ENCODE data around the gene HEATR1.

Gene HEATR1

DNA sequence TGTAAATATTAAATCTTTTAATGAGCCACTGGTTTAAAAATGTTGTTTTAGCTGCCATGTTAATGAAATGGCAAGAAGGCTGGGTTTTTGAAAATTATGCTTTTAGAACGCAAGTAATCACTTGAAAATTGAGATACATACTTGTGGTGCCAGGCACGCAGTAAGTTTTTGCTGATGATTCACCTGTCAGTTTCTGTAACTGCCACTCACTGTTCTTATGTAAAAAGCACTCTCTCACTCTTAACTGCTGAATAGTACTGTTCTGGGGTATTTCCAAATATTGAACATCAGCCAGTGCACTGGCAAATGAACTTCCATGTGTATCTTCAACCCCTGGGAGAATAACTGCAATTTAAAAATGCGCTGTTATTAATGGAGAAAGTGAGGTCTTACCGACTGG lies 62.6 kb downstream of the HEATR1 start:
- DNase-seq (ENCODE audit: low read depth) = no peak

DNA sequence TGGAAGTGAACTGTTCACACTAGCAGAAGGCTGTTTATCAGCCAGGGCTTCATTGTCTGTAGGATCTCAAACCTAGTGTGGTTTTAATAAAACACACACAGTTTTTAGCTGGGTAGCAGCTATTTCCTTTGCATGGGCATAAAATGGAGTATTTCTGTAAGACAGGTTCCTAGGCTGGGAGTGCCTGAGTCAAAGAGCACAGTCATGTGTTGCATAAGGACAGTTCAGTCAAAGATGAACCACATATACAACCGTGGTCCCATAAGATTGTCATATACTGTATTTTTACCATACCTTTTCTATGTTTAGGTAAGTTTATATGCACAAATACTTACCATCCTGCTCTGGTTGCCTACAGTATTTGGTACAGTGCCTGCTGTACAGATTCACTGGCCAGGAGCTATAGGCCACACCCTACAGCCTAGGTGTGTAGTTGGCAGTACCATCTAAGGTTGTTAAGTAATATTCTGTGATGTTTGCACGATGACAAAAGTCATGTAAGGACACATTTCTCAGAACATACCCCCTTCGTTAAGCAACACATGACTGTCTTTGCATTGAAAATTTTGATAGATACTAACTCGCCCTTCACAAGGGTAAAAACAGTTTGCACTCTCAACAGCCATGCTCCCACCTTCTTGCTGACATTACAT lies 63.4 kb downstream of the HEATR1 start:
- DNase-seq (ENCODE audit: low read depth) = no peak

DNA sequence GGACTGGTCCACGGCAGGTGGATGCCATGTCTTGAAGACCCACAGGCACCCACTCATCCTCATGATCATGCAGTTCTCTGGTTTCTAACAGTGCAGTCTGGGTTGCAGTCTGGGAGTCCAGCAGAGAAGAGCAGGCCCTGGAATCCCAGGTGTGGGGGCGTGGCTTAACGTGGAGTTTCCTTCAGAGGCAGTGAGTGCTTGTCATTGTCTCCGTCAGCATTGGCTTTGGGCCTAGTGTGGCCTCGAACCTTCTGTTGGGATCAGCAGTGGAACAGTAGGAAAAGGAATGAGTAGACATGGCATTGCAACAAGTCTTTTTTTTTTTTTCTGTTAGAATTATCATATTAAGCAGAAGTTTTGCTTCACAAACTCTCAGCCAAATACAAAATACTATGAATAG lies 67.8 kb downstream of the HEATR1 start:
- DNase-seq (ENCODE audit: low read depth) = no peak

DNA sequence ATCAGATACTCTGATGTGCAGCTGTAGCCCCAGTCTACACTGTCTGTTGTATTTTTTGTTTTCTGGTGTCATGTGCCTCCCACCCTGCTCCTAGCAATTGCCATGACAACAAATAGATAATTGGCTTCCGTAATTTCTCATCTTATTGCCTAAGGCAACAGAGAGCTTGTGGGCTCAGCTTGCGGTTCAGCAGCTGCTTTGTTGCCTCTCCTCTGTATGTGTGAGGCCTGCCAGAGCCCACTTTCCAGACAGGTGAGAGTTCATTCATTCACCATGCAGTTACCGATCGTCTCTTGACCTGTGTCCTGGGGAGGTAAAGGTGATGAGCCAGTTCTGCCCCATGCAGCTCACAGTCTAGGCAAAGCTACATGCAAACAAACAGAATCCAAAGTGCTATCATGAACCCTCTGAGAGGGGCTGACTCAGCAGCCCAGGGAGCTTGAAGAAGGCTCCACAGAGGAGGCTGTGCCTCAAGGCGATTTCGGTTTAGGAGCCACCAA lies 68.6 kb downstream of the HEATR1 start:
- DNase-seq (ENCODE audit: low read depth) = no peak

DNA sequence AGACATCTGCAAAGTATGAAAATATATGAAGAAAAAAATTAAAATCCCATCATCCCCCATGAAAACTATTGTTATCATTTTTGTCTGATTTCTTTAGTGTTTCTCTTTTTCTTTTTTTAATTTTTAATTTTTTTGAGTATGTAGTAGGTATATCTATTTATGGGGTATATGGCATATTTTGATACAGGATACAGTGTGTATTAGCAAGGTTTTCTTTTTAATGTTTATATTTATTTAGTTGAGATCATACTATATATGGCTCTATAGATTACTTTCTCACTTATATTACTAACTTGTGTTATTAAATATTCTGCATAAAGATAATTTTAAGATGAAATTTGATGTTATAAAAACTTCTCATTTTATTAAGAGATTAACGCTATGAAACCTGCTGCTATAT lies 69.1 kb downstream of the HEATR1 start:
- no peak for DNase-seq (ENCODE audit: low read depth)

DNA sequence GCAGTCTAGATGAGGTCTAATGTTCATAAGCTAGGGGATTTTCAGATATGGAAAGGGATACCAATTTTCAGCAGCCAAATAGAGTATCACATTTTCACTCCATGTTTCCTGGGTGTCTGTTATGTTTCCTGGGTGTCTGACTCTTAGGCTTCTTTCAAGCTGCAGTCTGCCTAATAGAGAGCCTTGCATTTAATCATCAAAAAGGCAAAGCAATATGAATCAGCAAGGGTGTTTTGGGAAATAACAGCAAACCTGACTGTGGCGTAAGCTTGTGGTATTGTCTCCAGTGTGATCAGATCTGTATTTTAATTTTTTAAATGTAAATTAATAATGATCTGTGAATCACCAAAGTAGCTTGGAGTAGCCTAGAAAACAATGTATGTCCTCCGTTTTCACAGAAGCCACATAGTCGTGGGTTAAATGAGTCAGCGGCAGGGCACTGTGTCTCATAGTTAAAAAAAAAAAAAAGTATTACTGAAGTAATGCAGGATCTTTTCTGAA lies 70.1 kb downstream of the HEATR1 start:
- DNase-seq (ENCODE audit: low read depth) = no peak

DNA sequence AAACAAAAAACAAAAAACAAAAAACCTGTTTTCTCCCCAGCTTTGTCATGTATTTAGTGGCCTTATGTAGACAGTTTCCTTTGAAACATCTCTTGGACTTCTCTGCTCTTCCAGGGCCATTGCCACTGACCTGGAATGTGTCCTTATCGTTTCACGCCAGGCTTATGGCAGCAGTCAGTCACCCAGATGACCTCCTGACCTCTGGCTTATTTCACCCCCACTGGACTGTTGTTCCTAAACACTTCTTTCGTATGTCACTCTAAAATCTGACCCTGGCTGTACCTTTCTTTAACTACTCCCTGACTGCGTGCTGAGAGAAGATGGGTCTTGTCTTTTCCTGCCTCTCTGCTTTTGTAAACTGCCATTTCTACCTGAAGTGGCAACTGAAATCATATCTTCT lies 71.5 kb downstream of the HEATR1 start:
- no peak for DNase-seq (ENCODE audit: low read depth)

DNA sequence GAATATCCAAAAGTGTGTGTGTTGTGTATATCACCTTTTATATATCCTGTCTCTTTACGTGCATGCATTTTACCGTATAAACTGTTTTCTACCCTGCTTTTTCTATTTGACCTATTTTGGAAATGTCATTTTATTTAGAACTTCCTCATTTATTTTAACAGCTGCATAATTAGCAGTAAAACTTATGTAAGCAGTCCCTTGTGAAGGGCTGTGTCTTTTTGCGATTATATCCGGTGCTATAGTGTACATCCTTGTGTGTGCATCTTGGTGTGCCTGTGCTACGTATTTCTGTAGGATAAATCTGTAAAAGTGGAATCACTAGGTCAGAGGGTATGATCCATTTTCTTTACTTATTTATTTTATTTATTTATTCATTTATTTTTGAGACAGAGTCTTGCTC lies 73.4 kb downstream of the HEATR1 start:
- DNase-seq (ENCODE audit: low read depth) = no peak

DNA sequence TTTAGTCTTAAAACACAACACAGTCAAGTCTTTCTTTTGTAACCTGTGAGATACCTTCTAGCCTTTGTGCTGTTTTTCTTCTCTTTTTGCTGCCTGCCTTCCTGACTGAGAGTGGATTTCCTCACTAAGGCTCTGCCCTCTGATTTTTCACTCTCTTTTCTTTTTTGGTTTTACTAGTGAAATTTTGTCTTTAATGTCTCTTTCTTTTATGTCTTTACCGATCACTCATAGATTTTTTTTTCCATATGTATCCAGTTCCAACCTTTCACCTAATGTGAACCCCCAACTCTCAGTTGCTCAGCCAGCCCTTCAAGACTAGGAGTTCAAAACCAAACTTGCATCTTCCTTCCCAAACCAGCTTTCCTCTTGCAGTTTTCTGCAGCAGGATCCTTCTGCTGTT lies 74.0 kb downstream of the HEATR1 start:
- DNase-seq (ENCODE audit: low read depth) = no peak

DNA sequence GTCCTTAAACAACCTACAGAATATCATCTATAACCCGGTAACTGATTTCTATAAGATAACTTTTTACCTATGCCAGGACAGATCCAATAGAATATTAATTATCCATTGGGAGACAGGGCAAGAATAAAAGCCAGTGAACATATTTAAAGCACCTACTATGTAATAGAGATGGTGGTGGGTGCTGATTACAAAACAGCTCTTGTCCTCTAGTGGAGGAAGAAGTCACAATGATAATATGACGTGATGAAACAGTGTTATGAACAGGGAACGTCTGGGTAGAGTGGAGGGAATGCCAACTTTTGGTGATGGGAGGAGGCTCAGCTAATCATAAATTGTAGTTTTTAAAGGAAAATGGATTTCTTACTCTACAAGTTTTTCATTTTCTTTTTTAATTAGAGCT lies 78.2 kb downstream of the HEATR1 start:
- DNase-seq (ENCODE audit: low read depth) = no peak

DNA sequence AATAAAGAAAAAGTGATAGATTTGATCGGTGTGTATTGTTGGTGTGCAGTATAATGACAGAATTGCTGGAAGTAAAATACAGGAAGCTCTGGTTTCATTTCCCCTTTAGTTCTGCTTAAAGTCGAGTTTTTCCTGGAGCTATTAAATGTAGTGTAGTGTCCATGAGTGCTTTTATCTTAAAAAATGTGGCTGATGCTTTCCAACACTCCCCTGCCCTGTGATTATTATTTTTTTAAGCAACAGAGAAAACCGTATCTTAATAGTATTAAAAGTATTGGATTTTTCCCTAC lies 79.5 kb downstream of the HEATR1 start:
- DNase-seq (ENCODE audit: low read depth) = no peak

DNA sequence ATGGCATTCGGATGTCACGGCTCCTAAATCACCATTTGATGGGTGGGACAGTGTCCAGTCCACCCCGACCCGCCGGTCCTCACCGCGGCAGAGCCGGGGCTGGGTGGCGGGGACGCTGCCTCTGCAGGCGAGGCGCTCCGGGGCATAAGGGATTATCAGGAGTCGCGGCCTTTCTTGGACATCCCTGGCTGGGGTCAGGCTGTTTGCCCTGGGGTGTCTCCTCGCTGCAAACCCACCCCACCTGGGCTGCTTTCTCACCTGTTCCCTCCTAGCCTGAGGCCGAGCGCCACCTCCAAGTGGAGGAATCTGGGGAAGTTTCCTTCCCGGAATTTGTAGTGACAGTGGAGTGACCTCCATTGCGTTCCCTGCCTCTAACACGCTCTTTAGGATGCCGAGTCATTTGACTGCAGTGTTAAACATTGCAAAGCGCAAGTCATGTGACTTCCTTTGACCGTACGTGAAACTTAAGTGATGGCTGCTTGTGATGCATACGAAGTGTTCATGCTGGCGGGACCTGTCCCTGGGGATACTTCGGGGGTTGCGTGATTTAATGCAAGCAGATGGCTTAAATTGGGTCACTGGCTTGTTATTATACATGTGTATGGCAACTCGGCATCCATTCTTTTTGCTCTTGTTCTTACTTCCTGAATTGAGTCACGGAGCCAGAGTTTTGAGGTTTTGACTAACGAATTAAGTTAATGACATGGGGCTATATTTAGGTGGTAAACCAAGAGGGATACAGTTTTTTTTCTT lies 80.0 kb downstream of the HEATR1 start:
- peak; percentile 95 for DNase-seq (ENCODE audit: low read depth)

DNA sequence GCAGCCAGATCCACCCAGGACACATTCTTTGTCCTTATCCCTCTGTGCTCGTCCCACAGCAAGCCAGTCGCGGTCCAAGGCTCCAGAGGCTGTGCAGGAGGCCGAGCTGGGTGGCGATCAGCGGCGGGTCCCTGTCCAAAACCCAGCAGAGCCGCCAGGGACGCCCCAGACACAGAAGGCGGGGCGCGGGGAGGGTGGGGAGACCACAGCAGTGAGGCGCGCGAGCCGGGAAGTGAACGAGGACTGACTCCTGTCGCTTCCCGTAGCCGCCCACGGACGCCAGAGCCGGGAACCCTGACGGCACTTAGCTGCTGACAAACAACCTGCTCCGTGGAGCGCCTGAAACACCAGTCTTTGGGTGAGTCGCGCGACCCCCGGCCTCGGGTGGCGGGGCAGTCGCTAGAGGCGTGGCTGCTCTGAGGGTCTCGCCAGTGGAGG lies 80.6 kb downstream of the HEATR1 start, which contains the start of gene LGALS8:
LGALS8 (plus strand) TSS at position 279 of the 438 bp plus-strand sequence. CDS start 2,089 bp downstream, outside the sequence.
- peak; percentile 90 for DNase-seq (ENCODE audit: low read depth)

DNA sequence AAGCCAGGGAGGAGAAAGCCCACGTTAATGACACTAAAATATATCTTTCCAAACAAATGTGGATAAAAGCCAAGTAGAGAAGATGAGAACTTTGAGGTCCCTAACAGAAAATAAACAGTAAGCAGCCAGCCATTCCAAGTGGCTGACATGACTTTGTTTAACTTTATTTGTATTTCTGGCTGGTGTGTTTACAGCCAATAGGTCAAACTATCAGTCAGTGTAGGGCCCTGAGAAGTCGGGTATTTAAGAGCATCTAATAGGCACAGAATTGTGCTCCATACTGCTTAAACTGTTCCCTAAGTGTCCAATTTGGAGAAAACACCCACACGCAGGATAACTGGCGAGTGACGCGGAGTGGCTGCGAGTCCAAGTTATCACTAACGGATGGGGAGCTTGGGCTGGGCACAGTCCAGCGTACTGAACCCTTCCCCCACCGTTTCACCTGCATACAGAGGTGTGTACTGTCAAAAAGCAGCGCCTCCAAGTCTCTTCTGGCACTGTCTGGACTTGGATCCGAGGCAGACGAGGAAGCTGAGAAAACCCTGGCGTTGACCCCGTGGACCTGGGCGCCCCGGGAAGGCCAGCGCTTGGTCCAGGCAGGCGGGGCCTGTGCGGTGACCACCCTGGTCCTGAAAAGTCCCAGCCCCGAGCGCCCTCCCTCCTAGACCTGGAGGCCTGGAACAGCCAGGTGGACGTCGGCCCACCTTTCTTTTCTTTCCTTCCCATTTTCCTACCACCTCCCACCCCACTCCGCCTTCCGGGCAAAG lies 81.2 kb downstream of the HEATR1 start:
- no peak for DNase-seq (ENCODE audit: low read depth)

DNA sequence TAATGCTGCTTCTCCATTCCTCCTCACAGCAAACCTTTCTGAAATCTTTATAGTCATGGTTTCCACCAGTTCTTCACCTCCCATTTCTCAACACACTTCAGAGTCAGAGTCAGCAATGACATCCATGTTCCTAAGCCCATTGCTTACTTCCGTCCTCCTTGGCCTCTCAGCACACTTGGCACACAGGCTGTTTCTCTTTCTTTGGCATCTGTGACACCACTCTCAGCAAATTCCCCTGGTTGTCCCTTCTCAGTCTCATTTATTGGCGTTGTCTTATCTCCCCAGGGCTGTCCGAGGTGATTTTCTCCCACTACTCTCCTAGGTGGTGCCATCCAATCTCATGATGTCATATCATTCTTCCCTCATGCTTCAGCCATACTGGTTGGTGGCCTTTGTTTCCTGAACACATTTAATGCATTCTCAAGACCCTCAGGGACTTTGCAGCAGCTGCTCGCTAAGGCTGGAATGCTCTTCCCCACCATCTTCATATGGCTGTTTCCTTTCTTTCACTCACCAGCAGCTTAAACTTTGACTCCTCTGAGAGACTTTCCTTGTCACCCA lies 83.8 kb downstream of the HEATR1 start:
- no peak for DNase-seq (ENCODE audit: low read depth)

DNA sequence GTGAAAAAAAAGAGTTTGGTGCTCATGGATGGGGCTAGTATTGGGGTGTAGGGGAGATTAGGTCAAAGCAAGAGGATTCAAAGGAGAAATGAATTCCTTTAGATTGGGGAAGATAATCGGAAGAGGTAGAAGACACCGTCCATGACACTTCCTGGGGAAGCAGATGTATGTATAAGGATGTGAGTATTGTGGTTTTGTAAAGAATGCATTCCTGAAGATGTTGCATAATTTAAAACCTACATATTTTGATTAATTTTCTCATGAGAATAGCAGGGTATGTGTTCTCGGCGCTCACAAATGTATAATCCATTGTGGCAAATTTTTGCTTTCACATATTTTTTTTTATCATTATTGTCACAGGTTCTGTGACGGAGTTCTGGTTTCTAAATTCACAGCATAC lies 86.0 kb downstream of the HEATR1 start:
- DNase-seq (ENCODE audit: low read depth) = no peak

DNA sequence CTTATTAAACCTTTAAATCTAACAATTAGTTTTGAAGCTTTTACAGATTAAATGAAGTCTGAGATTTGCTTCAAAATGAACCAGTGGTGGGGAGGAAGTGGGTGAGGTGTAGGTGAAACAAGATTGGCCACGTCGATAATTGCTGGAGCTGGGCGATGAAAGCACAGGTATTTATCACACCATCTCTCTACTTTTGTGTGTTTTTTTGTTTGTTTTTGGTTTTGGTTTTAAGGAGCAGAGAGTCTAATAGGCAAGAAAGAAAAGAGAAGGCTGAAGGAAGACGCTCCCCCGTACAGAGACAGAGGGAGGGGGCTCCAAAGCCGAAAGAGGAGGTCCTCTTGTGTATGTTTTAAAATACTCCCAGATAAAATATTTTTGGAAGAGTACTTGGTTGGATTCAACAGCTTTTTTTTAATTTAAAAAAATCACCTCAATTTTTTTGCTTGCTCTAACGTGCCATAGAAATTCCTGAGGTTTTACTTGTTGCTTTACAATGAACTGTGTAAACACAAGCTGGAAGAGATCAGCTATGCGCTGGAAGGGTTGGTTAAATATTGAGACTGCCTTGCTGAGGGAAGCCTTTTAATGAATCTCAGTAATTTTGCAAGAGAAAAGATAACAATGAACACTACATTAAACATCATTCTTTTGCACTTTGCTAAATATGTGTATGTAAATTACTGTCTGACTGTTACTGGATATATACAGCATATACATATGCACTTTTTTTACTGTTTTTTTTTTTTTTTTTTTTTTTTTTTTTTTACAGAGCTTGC lies 87.2 kb downstream of the HEATR1 start:
- DNase-seq (ENCODE audit: low read depth) = peak; percentile 77

DNA sequence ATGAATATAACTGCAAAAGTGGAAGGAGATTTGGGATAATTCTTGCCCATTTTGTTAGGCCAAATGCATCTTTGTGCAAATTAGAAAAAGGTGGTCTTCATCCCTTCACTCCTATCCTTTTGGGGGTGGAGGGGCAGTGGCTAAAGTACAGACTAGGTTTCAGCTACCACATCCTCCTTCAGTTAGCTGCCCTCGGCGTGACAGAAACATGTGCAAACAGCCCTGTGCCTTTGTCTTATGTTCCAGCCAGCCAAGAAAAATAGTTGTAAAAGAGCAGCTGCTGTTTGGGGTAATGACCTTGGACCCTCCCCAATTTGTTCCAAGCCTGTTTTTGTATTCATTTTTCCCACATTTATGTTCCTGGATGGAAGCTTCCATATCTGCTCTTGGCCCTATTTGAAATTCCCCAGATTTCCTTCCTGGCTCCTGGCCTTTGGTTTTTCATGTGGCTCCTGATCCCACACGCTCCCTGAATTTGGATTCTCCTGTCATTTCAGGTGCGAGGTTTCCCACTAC lies 88.8 kb downstream of the HEATR1 start:
- no peak for DNase-seq (ENCODE audit: low read depth)

DNA sequence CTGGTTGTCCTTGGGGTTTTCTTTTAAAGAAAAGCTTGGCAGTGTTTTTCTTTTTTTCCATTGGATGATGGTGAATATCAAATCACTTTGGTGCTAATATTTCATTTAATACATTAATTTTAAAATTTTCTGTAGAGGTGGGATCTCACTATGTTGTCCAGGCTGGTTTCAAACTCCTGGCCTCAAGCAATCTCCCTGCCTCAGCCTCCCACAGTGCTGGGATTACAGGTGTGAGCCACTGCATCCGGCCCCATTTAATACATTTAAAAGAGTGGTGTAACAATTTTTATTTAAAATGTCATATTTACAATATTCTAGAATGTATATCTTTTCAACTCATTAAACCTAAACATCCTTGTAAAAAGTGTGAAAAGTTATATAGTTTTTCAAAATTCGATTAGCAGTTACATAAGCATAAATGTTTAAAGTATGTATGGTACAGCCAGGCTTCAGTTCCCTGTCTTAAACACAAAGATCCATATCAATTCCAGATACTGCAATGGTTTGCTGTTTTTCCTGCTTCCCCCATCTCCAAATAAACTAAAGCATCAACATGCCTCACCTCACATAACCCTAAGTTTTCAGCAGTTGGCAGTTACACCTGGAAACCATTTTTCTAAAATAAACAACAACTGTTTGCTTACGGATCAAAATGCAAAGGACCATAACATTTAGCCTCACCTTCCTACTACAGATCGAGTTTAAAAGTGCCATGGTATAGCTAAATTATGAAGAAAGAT lies 89.4 kb downstream of the HEATR1 start:
- DNase-seq (ENCODE audit: low read depth) = no peak

DNA sequence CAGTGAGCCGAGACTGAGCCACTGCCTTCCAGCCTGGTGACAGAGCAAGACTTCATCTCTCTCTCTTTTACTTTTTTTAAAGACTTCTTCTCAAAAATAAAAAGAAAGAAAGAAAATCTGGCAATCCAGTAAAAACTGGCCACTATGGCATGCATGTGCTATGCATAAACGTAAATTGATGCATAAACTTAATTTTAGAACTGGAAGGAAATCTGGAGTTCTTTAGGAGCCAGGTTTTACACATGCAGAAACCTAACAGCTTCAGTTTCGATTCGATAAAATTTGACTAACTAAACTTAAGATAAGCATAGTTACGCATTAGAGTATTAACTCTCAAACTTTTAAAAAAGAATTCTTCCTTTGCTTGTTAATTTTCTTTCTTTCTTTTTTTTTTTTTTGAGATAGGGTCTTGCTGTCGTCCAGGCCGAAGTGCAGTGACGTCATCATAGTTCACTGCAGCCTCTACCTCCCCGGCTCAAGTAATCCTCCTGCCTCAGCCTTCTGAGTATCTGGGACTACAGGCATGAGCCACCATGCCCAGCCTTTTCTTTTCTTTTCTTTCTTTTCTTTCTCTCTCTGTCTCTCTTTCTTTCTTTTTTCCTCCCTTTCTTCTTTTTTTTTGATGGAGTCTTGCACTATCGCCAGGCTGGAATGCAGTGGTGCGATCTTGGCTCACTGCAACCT lies 92.4 kb downstream of the HEATR1 start:
- DNase-seq (ENCODE audit: low read depth) = no peak

Data from fibroblast of gingiva (primary cell).